HepG2 (cell line): ENCODE measurements around the gene TPPP2. TPM values are rescaled to one million over a fixed set of nuclear protein-coding genes. Genes with fewer than 3 reads are reported as not detected.

Experiments
- HIVEP1 ChIP-seq: sonication (generic); formaldehyde crosslinking; IDR thresholded peaks from 2 replicates; pipeline ENCODE4 v1.4.0; 2020; ENCODE audit warnings: mild to moderate bottlenecking, missing genetic modification reagents
- IRF2 ChIP-seq: IDR thresholded peaks from 2 replicates; pipeline ENCODE4 v1.6.1; 2018; ENCODE audit warnings: missing genetic modification reagents, missing compliant biosample characterization
- MIER3 ChIP-seq: IDR thresholded peaks from 2 replicates; pipeline ENCODE4 v1.6.1; 2016; ENCODE audit warnings: missing compliant biosample characterization, borderline replicate concordance
- NR2F6 ChIP-seq, 2 experiments: IDR thresholded peaks; 2 replicates each; pipeline ENCODE4 v1.6.1; 2016; ENCODE audit warnings: antibody characterized with exemption in 1 of 2, mild to moderate bottlenecking in 1 of 2
- PLSCR1 ChIP-seq: sonication (generic); formaldehyde crosslinking; IDR thresholded peaks from 2 replicates; pipeline ENCODE4 v1.5.0; 2020; ENCODE audit warnings: missing genetic modification reagents, mild to moderate bottlenecking, borderline replicate concordance
- PTBP1 ChIP-seq: fragments of 200-400 bp; formaldehyde crosslinking; IDR thresholded peaks from 2 replicates; pipeline ENCODE4 v1.6.1; 2018; ENCODE audit warnings: low read length, low read depth; ENCODE audit not compliant: poor library complexity, severe bottlenecking
- REL ChIP-seq: sonication (generic); formaldehyde crosslinking; conservative IDR thresholded peaks from 2 replicates; pipeline ENCODE4 v1.8.0; 2022; ENCODE audit warnings: mild to moderate bottlenecking, missing genetic modification reagents, moderate library complexity
- RXRB ChIP-seq: IDR thresholded peaks from 2 replicates; pipeline ENCODE4 v1.6.1; 2016; ENCODE audit warnings: borderline replicate concordance, missing genetic modification reagents, missing compliant biosample characterization
- SNAPC4 ChIP-seq: sonication (generic); formaldehyde crosslinking; IDR thresholded peaks from 2 replicates; pipeline ENCODE4 v1.4.0; 2020; ENCODE audit warnings: mild to moderate bottlenecking, missing genetic modification reagents
- ZBTB14 ChIP-seq: sonication (generic); formaldehyde crosslinking; IDR thresholded peaks from 2 replicates; pipeline ENCODE4 v1.4.0; 2020; ENCODE audit warnings: missing genetic modification reagents
- ZKSCAN8 ChIP-seq: IDR thresholded peaks from 2 replicates; pipeline ENCODE4 v1.6.1; 2016; ENCODE audit warnings: borderline replicate concordance, missing genetic modification reagents, missing compliant biosample characterization
- ZNF34 ChIP-seq: sonication (generic); formaldehyde crosslinking; IDR thresholded peaks from 2 replicates; pipeline ENCODE4 v1.4.0; 2020; ENCODE audit warnings: mild to moderate bottlenecking, missing genetic modification reagents, borderline replicate concordance
- ZNF510 ChIP-seq: sonication (generic); formaldehyde crosslinking; IDR thresholded peaks from 2 replicates; pipeline ENCODE4 v1.4.0; 2020; ENCODE audit warnings: low read depth, mild to moderate bottlenecking, missing genetic modification reagents
- ZNF740 ChIP-seq: sonication (generic); formaldehyde crosslinking; IDR thresholded peaks from 2 replicates; pipeline ENCODE4 v1.4.0; 2020; ENCODE audit warnings: missing genetic modification reagents
- ZNF766 ChIP-seq: sonication (generic); formaldehyde crosslinking; IDR thresholded peaks from 2 replicates; pipeline ENCODE4 v1.5.0; 2020; ENCODE audit warnings: missing genetic modification reagents, borderline replicate concordance
- ZNF772 ChIP-seq: sonication (generic); formaldehyde crosslinking; IDR thresholded peaks from 2 replicates; pipeline ENCODE4 v1.5.0; 2020; ENCODE audit warnings: mild to moderate bottlenecking, missing genetic modification reagents
- ZNF792 ChIP-seq: IDR thresholded peaks from 2 replicates; pipeline ENCODE4 v1.6.1; 2016
- polyA plus RNA-seq, 8 experiments: library from polyadenylated mRNA; depleted of rRNA in 3 of 8; stranded (reverse) in 7 of 8; unstranded in 1 of 8; fragments of >200 nt; fragmentation: Illumina TruSeq in 4 of 8; extraction: Trizol in 4 of 8; gene quantifications; 2 replicates each; pipeline versions ENCODE4 v1.2.1 to v1.2.3, GENCODE V29; 2011 to 2016; ENCODE audit warnings: low read depth in 4 of 8, missing spikeins in 1 of 8, mixed read lengths in 1 of 8; ENCODE audit not compliant: insufficient read depth in 1 of 8
- total RNA-seq, 5 experiments: library from RNA; depleted of rRNA; stranded (reverse); fragments of >200 nt; fragmentation: Illumina TruSeq; extraction: Trizol; gene quantifications; 2 replicates each; pipeline ENCODE4 v1.2.3, GENCODE V29; 2016; ENCODE audit warnings: low read depth in 1 of 5
- TF ChIP-seq, protein P1 (sequence below): sonication (generic); formaldehyde crosslinking; IDR thresholded peaks from 2 replicates; pipeline ENCODE4 v1.5.0; 2020; ENCODE audit warnings: missing genetic modification reagents
- TF ChIP-seq, protein P2 (sequence below): sonication (generic); formaldehyde crosslinking; IDR thresholded peaks from 2 replicates; pipeline ENCODE4 v1.4.0; 2020; ENCODE audit warnings: missing genetic modification reagents

Gene TPPP2
- total and polyA plus RNA-seq, 2 of the 13 experiments (the other 11 are each of a cell fraction or from before 2014, with no cell fraction given), result 0.58 to 4.2 TPM

- no peak for TF ChIP-seq PLSCR1
- TF ChIP-seq PTBP1, result peak; percentile 66
- TF ChIP-seq REL (CRISPR knock-in tag), result peak; percentile 71
- peak; percentile 74; the same call in 1 of the 2 replicates for TF ChIP-seq NR2F6 (IDR thresholded peaks at IDR 0.05)
- peak; percentile 82 for TF ChIP-seq NR2F6 (CRISPR knock-in tag; IDR thresholded peaks at IDR 0.05)
- TF ChIP-seq, protein P1, sequence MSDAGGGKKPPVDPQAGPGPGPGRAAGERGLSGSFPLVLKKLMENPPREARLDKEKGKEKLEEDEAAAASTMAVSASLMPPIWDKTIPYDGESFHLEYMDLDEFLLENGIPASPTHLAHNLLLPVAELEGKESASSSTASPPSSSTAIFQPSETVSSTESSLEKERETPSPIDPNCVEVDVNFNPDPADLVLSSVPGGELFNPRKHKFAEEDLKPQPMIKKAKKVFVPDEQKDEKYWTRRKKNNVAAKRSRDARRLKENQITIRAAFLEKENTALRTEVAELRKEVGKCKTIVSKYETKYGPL (CRISPR knock-in tag), result 0 out of 2 replicates have a peak, but pooled peaks have one; percentile 21
- TF ChIP-seq MIER3 (CRISPR knock-in tag), result no peak; the same call in 1 of the 2 replicates
- peak; percentile 62; the same call in 1 of the 2 replicates for TF ChIP-seq RXRB (CRISPR knock-in tag)
- no peak for TF ChIP-seq ZNF792 (CRISPR knock-in tag)
- TF ChIP-seq HIVEP1 (CRISPR knock-in tag), result peak; percentile 76; the same call in 1 of the 2 replicates
- TF ChIP-seq ZNF510 (CRISPR knock-in tag), result no peak
- TF ChIP-seq ZNF34 (CRISPR knock-in tag), result no peak
- TF ChIP-seq ZNF766 (CRISPR knock-in tag), result 0 out of 2 replicates have a peak, but pooled peaks have one; percentile 41
- no peak for TF ChIP-seq ZKSCAN8 (CRISPR knock-in tag)
- no peak; the same call in 1 of the 2 replicates for TF ChIP-seq ZBTB14 (CRISPR knock-in tag)
- TF ChIP-seq, protein P2, sequence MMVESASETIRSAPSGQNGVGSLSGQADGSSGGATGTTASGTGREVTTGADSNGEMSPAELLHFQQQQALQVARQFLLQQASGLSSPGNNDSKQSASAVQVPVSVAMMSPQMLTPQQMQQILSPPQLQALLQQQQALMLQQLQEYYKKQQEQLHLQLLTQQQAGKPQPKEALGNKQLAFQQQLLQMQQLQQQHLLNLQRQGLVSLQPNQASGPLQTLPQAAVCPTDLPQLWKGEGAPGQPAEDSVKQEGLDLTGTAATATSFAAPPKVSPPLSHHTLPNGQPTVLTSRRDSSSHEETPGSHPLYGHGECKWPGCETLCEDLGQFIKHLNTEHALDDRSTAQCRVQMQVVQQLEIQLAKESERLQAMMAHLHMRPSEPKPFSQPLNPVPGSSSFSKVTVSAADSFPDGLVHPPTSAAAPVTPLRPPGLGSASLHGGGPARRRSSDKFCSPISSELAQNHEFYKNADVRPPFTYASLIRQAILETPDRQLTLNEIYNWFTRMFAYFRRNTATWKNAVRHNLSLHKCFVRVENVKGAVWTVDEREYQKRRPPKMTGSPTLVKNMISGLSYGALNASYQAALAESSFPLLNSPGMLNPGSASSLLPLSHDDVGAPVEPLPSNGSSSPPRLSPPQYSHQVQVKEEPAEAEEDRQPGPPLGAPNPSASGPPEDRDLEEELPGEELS (CRISPR knock-in tag), result no peak; the same call in 1 of the 2 replicates
- TF ChIP-seq IRF2 (CRISPR knock-in tag), result no peak
- no peak for TF ChIP-seq ZNF772 (CRISPR knock-in tag)
- no peak for TF ChIP-seq SNAPC4 (CRISPR knock-in tag)
- peak; percentile 71; the same call in 1 of the 2 replicates for TF ChIP-seq ZNF740 (CRISPR knock-in tag)
These were observed 40.7 kb downstream of the TPPP2 start (continued) for GRCh38 chr14:21070610-21071224.
